Measurements from ENCODE around the gene CELF2.

The CELF2 gene

DNA sequence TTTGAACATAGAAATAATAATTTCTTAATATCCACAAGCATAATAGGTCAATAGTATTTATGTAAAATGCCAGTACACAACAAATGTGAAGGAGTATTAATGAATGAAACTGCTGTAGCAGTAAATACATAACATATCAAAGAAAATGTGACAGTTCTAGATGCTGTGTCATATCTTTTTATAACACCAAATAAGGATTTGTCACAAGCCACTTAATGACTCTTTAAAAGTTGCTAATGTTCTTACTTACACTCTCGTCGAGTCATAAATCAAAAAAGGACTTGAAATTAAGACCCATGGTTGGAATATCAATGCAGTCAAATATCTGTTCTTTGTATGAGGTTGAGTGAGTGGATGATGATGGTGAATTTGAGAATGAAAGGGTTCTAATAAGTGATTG lies 96.6 kb downstream of the CELF2 start:
- TF ChIP-seq, protein P1, sequence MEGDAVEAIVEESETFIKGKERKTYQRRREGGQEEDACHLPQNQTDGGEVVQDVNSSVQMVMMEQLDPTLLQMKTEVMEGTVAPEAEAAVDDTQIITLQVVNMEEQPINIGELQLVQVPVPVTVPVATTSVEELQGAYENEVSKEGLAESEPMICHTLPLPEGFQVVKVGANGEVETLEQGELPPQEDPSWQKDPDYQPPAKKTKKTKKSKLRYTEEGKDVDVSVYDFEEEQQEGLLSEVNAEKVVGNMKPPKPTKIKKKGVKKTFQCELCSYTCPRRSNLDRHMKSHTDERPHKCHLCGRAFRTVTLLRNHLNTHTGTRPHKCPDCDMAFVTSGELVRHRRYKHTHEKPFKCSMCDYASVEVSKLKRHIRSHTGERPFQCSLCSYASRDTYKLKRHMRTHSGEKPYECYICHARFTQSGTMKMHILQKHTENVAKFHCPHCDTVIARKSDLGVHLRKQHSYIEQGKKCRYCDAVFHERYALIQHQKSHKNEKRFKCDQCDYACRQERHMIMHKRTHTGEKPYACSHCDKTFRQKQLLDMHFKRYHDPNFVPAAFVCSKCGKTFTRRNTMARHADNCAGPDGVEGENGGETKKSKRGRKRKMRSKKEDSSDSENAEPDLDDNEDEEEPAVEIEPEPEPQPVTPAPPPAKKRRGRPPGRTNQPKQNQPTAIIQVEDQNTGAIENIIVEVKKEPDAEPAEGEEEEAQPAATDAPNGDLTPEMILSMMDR (IDR thresholded peaks at IDR 0.05), result no peak

DNA sequence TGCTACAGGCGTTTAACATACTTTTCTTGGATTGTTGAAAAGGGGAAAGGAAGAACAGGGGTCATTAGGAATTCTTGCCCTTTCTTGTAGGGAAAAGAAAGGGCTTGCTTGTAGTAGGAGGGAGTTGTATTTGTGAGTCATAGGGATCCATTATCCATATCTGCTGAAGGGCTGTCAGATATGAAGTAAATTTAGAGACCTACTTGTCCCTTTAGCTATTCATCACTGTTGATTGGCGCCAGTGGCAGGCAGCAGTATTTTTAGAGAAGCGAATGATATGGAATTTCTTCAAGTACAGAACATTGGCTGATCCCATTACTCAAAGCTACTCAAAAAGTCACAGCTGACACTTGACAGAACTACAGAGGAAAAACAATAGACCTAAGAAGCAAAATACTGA lies 97.7 kb downstream of the CELF2 start:
- TF ChIP-seq, protein P1 (IDR thresholded peaks at IDR 0.05), result no peak

DNA sequence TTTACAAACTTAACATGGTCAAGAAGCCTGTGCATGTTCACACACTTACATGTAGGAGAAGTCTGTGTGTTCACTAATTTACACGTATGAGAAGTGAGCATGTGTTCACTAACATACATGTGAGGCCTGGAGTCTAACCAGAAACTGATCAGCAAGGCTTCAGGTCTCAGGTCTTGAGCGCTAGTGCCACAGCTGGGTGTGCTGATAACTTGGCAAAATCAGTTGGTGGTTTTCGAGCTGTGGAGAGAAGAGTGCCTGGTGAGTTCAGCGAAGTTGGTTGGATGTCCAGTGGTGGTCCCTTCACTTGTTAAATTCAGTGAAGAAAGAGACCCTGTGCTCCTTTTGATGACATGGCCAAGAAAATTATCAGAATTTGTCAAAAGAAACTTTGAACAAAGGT lies 98.7 kb downstream of the CELF2 start:
- TF ChIP-seq, protein P1 (IDR thresholded peaks at IDR 0.05), result no peak

DNA sequence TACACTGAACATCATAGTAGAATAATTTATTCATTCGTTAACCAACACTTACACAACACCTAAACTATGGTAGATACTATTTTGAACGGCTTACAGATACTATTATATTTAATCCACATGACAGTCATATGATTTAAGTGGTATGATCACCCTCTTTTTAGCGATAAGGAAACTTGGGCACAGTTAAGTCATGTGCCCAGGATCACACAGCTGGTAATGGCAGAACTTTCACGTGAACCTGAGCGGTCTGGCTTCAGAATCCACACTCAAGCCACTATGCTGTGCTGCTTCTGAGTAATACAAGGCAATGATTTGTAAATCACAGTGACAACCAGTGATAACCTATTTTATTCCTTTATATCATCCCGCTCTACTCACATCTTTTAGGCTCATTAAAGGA lies 99.1 kb downstream of the CELF2 start:
- TF ChIP-seq, protein P1 (IDR thresholded peaks at IDR 0.05), result no peak

DNA sequence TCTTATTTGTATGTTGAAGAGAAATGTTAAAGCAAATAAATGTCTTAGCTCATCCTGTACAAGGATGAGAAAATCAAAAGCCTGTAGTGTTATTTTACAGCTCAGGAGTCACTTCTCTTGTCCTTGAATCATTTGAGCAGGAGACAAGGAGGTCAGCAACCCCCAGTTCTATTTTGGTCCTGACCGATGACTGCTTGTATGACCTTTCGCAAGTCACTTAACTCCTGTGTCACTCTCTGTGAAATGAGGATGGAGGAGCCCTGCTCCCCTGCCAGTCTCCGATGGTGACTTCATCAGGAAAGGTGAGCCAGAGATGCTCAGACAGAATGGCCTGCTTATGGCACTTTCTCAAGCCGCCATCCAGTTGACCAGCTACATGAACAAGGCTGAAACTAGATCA lies 101.0 kb downstream of the CELF2 start:
- TF ChIP-seq, protein P1 (IDR thresholded peaks at IDR 0.05), result no peak

DNA sequence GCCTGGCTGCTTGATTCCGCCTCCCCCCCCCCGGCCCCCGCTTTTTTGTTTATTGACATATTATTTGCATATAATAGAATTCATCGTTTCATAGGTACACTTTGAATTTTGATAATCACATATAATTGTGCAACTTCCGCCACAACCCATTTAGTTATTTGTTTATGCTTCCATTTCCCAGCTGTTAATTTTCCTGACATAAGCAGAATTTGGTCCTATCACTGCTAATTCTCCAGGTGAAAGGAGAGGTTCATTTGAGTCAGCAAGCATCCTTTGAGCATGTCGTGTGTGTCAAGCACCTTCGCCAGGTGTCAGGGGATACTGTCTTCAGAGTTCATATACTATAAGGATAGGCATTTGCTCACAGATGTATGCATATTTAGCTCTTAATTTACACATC lies 102.2 kb downstream of the CELF2 start:
- TF ChIP-seq, protein P1 (IDR thresholded peaks at IDR 0.05), result no peak

DNA sequence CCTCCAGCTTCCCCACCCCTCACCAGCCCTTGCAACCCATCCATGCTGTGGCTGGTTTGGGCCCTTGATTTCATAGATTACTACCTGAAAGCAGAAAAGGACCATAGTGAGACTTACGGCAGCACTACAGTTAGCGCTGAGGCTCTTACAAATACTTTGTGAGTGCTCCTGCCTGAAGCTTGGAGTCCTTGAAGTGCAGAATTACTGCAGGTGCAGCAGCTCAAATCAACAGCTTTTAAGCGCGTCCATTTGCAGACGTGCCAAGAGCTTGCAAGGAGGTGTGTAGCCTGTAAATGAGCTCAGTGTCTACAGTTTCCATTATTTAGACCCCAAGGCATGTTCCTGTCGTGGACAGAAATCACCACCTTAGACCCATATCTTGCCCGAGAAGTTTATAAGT lies 103.0 kb downstream of the CELF2 start:
- TF ChIP-seq, protein P1 (IDR thresholded peaks at IDR 0.05), result no peak

DNA sequence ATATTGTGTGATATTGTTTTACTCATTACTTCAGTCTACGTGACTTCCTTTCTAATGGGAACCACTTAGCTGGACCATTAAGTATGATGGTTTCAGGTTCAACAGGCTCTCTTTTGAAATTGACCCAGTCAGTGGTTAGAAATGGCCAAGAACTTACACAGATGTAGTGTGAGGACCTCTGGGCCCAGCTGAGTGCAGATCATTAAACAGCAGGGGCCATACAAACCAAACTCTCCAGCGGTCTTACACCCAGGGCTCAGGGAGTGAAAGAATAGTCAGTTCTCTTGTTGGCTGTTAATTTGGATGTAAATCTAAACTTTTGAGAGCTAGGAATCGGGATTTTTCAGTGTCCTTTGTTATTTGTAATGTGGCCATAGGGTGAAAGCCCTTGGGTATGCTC lies 107.3 kb downstream of the CELF2 start:
- TF ChIP-seq, protein P1 (IDR thresholded peaks at IDR 0.05), result no peak

Data from LNCAP (cell line).